HepG2 (cell line): ENCODE data around the gene IZUMO2. TPM values are rescaled to one million over a fixed set of nuclear protein-coding genes. Genes with fewer than 3 reads are reported as not detected.

ENCODE experiments used
- ATAC-seq: fragments of 200-7000 bp; cut with Tn5 transposase; 3 replicates; pipeline ENCODE4 v1.9.1; 2020; ENCODE audit warnings: mild to moderate bottlenecking, moderate library complexity
- BruUV-seq: library from RNA; stranded (reverse); fragments of 400-500 nt; replicated peaks from 2 replicates; lab custom pipeline; 2021; lab: Mats Ljungman, UMichigan
- CTCF ChIA-PET: fragments of 300-600 bp; formaldehyde crosslinking; extraction: SDS; loops from one replicate; lab custom pipeline; 2021; ENCODE audit warnings: low total read pairs, inconsistent platforms, low intra/inter-chr PET ratio; lab: Yijun Ruan, JAX
- POLR2A ChIA-PET: fragments of 350-600 bp; sonication (Branson Sonifier 250); formaldehyde crosslinking; loops from one replicate; lab custom pipeline; 2020; ENCODE audit warnings: antibody characterized with exemption, inconsistent platforms; lab: Yijun Ruan, JAX
- DNase-seq: peaks from one replicate; pipeline ENCODE4 v3.0.0-alpha.2; 2015; ENCODE audit warnings: low spot score
- FAIRE-seq: peaks from 3 replicates; lab custom pipeline; 2011; peaks lifted over from hg19 to GRCh38; lab: Jason Lieb, UNC
- H2AFZ ChIP-seq: one replicate; pipeline ENCODE4 v1.6.1; 2011; ENCODE audit warnings: low read length, inconsistent platforms
- H3K27ac ChIP-seq: fragments of 300-600 bp; 3 replicates; pipeline ENCODE4 v1.8.0; 2011; ENCODE audit warnings: mixed run types, mild to moderate bottlenecking, mixed read lengths, low read length, inconsistent platforms; ENCODE audit not compliant: insufficient read depth; ENCODE audit errors: extremely low read length
- H3K27me3 ChIP-seq, 2 experiments: fragments of 200-600 bp in 1 of 2; 2 replicates in 1 of 2; 3 replicates in 1 of 2; pipeline versions ENCODE4 v1.6.0 to v1.8.0; 2011; ENCODE audit warnings: low read length in 2 of 2, mild to moderate bottlenecking in 2 of 2, moderate library complexity in 2 of 2, inconsistent platforms in 1 of 2; ENCODE audit not compliant: insufficient read depth in 2 of 2, control insufficient read depth in 1 of 2
- H3K36me3 ChIP-seq, 2 experiments: fragments of 200-600 bp in 1 of 2; replicated peaks in 1 of 2; 2 replicates in 1 of 2; 3 replicates in 1 of 2; pipeline versions ENCODE4 v1.5.1 to v1.8.0; 2011; ENCODE audit warnings: low read length in 2 of 2, inconsistent platforms in 1 of 2; ENCODE audit not compliant: insufficient read depth in 2 of 2, control insufficient read depth in 1 of 2
- H3K4me1 ChIP-seq: 2 replicates; pipeline ENCODE4 v1.5.1; 2012; ENCODE audit warnings: low read length, inconsistent platforms; ENCODE audit not compliant: insufficient read depth
- H3K4me2 ChIP-seq: 2 replicates; pipeline ENCODE4 v1.6.0; 2011; ENCODE audit warnings: low read depth, low read length, inconsistent platforms
- H3K4me3 ChIP-seq, 3 experiments: fragments of 200-600 bp in 1 of 3; sonication (generic), shearing (Covaris generic) in 1 of 3; replicated peaks in 1 of 3; 2 replicates each; pipeline ENCODE4 v1.5.1; 2011 to 2016; ENCODE audit warnings: low read length in 3 of 3, inconsistent platforms in 2 of 3, low read depth in 2 of 3, mild to moderate bottlenecking in 2 of 3, control low read depth in 1 of 3, mixed read lengths in 1 of 3; ENCODE audit not compliant: insufficient read depth in 1 of 3
- H3K79me2 ChIP-seq: one replicate; pipeline ENCODE4 v1.6.1; 2011; ENCODE audit warnings: low read length, inconsistent platforms; ENCODE audit not compliant: insufficient read depth
- H3K9ac ChIP-seq: 2 replicates; pipeline ENCODE4 v1.6.0; 2011; ENCODE audit warnings: mild to moderate bottlenecking, low read depth, low read length, inconsistent platforms; ENCODE audit not compliant: insufficient read depth
- H3K9me3 ChIP-seq: 2 replicates; pipeline ENCODE4 v1.5.1; 2012; ENCODE audit warnings: mild to moderate bottlenecking, low read length
- H4K20me1 ChIP-seq: 2 replicates; pipeline ENCODE4 v1.6.0; 2011; ENCODE audit warnings: inconsistent platforms, mild to moderate bottlenecking, low read length, moderate library complexity; ENCODE audit not compliant: insufficient read depth
- AGO1 ChIP-seq: fragments of 200-400 bp; formaldehyde crosslinking; IDR thresholded peaks from 2 replicates; pipeline ENCODE4 v1.6.1; 2017; ENCODE audit warnings: mild to moderate bottlenecking, low read depth, low read length, moderate library complexity; ENCODE audit not compliant: poor library complexity, severe bottlenecking
- AHR ChIP-seq: IDR thresholded peaks from 2 replicates; pipeline ENCODE4 v1.6.1; 2018; ENCODE audit warnings: missing genetic modification reagents, missing compliant biosample characterization
- EEA1 ChIP-seq: sonication (generic); formaldehyde crosslinking; IDR thresholded peaks from 2 replicates; pipeline ENCODE4 v1.5.1; 2020; ENCODE audit warnings: mild to moderate bottlenecking, missing genetic modification reagents, borderline replicate concordance
- FOXM1 ChIP-seq: sonication (generic); formaldehyde crosslinking; IDR thresholded peaks from 2 replicates; pipeline ENCODE4 v1.5.0; 2020; ENCODE audit warnings: missing genetic modification reagents
- HOXA9 ChIP-seq: sonication (generic); formaldehyde crosslinking; IDR thresholded peaks from 2 replicates; pipeline ENCODE4 v1.8.1; 2022; ENCODE audit warnings: missing genetic modification reagents, mild to moderate bottlenecking, moderate library complexity, borderline replicate concordance
- MAFF ChIP-seq: IDR thresholded peaks from 2 replicates; pipeline ENCODE4 v1.6.1; 2011; ENCODE audit warnings: low read depth, low read length, improper control_type of control experiment
- NR1H2 ChIP-seq: sonication (generic); formaldehyde crosslinking; IDR thresholded peaks from 2 replicates; pipeline ENCODE4 v1.8.1; 2022; ENCODE audit warnings: low read depth, missing genetic modification reagents, borderline replicate concordance
- NR3C1 ChIP-seq: sonication (generic); formaldehyde crosslinking; IDR thresholded peaks from 2 replicates; pipeline ENCODE4 v1.4.0; 2020; ENCODE audit warnings: missing genetic modification reagents
- SCMH1 ChIP-seq: sonication (generic); formaldehyde crosslinking; IDR thresholded peaks from 2 replicates; pipeline ENCODE4 v1.9.0; 2021; ENCODE audit warnings: missing genetic modification reagents, mild to moderate bottlenecking, borderline replicate concordance
- YEATS4 ChIP-seq: sonication (generic); formaldehyde crosslinking; IDR thresholded peaks from 2 replicates; pipeline ENCODE4 v1.4.0; 2020; ENCODE audit warnings: missing genetic modification reagents, borderline replicate concordance
- ZNF205 ChIP-seq: IDR thresholded peaks from 2 replicates; pipeline ENCODE4 v1.6.1; 2018; ENCODE audit warnings: missing biosample characterization, missing genetic modification reagents
- ZNF430 ChIP-seq: sonication (generic); formaldehyde crosslinking; IDR thresholded peaks from 2 replicates; pipeline ENCODE4 v1.9.0; 2021; ENCODE audit warnings: mild to moderate bottlenecking, missing genetic modification reagents
- ZSCAN9 ChIP-seq: IDR thresholded peaks from 2 replicates; pipeline ENCODE4 v1.6.1; 2016; ENCODE audit warnings: borderline replicate concordance
- WGBS: methylation state at CpG from one replicate; pipeline ENCODE4 v1.1.6; 2017; ENCODE audit warnings: low lambda C conversion rate; 5-methylcytosine and 5-hydroxymethylcytosine counted together
- in situ Hi-C: cut with HindIII; loops from 2 replicates; pipeline ENCODE4 v1.10.0; 2017; ENCODE audit warnings: low pct_unique_long_range_greater_than_20kb; ENCODE audit not compliant: extremely low pct_ligation_motif_present
- intact Hi-C: fragments of 100-400 bp; cut with micrococcal nuclease; formaldehyde crosslinking; loops from one replicate; pipeline ENCODE4 v1.10.0; 2022; ENCODE audit not compliant: unreplicated experiment
- polyA plus RNA-seq, 8 experiments: library from polyadenylated mRNA; depleted of rRNA in 3 of 8; stranded (reverse) in 7 of 8; unstranded in 1 of 8; fragments of >200 nt; fragmentation: Illumina TruSeq in 4 of 8; extraction: Trizol in 4 of 8; gene quantifications; 2 replicates each; pipeline versions ENCODE4 v1.2.1 to v1.2.3, GENCODE V29; 2011 to 2016; ENCODE audit warnings: low read depth in 4 of 8, missing spikeins in 1 of 8, mixed read lengths in 1 of 8; ENCODE audit not compliant: insufficient read depth in 1 of 8
- total RNA-seq, 5 experiments: library from RNA; depleted of rRNA; stranded (reverse); fragments of >200 nt; fragmentation: Illumina TruSeq; extraction: Trizol; gene quantifications; 2 replicates each; pipeline ENCODE4 v1.2.3, GENCODE V29; 2016; ENCODE audit warnings: low read depth in 1 of 5
- TF ChIP-seq, protein P1 (sequence below), 2 experiments: sonication (generic) in 1 of 2; formaldehyde crosslinking in 1 of 2; IDR thresholded peaks; 2 replicates each; pipeline versions ENCODE4 v1.4.0 to v1.6.1; 2016 to 2020; ENCODE audit warnings: borderline replicate concordance in 1 of 2, low read depth in 1 of 2, mild to moderate bottlenecking in 1 of 2, missing genetic modification reagents in 1 of 2
- TF ChIP-seq, protein P2 (sequence below): sonication (generic); formaldehyde crosslinking; IDR thresholded peaks from 2 replicates; pipeline ENCODE4 v1.8.0; 2022; ENCODE audit warnings: mild to moderate bottlenecking, missing genetic modification reagents

Gene IZUMO2
- total and polyA plus RNA-seq, 2 of the 13 experiments (the other 11 are each of a cell fraction or from before 2014, with no cell fraction given) = not detected

DNA sequence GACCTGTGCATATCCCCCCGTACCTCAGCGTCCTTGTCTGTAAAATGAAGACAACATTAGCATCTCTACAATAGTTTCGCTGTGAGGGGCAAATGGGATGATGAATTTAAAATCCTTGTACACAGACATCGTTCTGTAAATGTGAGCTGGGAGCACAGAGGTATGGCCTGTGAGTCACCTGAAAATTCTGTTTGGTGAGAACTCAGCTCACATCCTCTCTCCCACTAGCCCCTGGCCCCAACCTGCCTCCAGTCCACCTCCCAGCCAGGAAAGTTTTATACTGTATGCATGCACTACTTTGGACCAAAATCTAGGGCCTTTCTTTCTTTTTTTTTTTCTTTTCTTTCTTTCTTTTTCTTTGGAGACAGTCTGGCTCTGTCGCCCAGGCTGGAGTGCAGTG lies 8.7 kb upstream of the IZUMO2 start:
- in situ Hi-C loops = no loop called here

DNA sequence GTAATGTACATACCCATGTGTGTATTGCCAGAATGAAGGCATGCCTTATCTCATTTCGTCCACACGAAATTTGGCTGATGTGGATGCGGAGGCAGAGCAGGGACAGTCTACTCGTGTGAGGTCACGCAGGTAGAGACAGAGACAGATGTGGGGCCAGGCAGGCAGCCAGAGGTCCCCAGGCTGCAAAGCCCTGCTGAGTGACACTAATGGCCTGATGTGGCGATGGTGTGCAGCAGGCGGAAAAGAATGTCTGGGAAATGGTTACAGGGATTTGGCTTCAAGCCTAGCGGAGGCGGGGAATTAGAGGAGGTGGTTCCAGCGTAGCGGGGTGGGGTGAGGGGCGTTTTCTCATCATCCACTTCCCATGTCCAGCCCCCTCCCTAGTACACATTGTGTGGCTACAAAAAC lies 4.2 kb upstream of the IZUMO2 start:
- H3K79me2 ChIP-seq = no peaks in the 10 kb centered on the region
- ATAC-seq (peak; percentile 51; the same call in 2 of the 3 replicates), FAIRE-seq (no peak), DNase-seq (peak; percentile 15)
- intact Hi-C loops (no loop called here), in situ Hi-C loops (no loop called here)
- H3K36me3 ChIP-seq = no peaks in the 10 kb centered on the region
- H3K9me3 ChIP-seq = no peaks in the 10 kb centered on the region
- no peak overlapping the region for H2AFZ ChIP-seq
- 14% methylated on average over 11 of the region's 12 CpGs for WGBS
- BruUV-seq = no TSS peak
- ChIA-PET CTCF (no interaction called here), POLR2A (no interaction called here)
- H3K4me1 ChIP-seq = no peaks in the 10 kb centered on the region
- H3K27ac ChIP-seq = no peak overlapping the region
- H4K20me1 ChIP-seq = no peaks in the 10 kb centered on the region
- 0 out of 2 replicates have a peak overlapping the region, but pooled peaks have one; percentile 10 for H3K4me2 ChIP-seq
- H3K27me3 ChIP-seq = 0 out of 5 replicates have a peak, but pooled peaks cover 0 to under 1% of the 10 kb centered on the region in 2 experiments
- H3K9ac ChIP-seq = no peak overlapping the region
- H3K4me3 ChIP-seq = no peak overlapping the region
- TF ChIP-seq YEATS4 = no peak
- TF ChIP-seq NR1H2 (CRISPR knock-in tag) = no peak
- no peak for TF ChIP-seq AGO1
- no peak for TF ChIP-seq NR3C1 (CRISPR knock-in tag)
- TF ChIP-seq ZSCAN9 (CRISPR knock-in tag) = no peak
- no peak for TF ChIP-seq AHR
- TF ChIP-seq, protein P1, sequence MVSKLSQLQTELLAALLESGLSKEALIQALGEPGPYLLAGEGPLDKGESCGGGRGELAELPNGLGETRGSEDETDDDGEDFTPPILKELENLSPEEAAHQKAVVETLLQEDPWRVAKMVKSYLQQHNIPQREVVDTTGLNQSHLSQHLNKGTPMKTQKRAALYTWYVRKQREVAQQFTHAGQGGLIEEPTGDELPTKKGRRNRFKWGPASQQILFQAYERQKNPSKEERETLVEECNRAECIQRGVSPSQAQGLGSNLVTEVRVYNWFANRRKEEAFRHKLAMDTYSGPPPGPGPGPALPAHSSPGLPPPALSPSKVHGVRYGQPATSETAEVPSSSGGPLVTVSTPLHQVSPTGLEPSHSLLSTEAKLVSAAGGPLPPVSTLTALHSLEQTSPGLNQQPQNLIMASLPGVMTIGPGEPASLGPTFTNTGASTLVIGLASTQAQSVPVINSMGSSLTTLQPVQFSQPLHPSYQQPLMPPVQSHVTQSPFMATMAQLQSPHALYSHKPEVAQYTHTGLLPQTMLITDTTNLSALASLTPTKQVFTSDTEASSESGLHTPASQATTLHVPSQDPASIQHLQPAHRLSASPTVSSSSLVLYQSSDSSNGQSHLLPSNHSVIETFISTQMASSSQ (IDR thresholded peaks at IDR 0.05; ENCODE audit: low read depth) = no peak
- TF ChIP-seq, protein P1 (CRISPR knock-in tag; IDR thresholded peaks at IDR 0.05; ENCODE audit: borderline replicate concordance) = no peak
- no peak for TF ChIP-seq MAFF
- TF ChIP-seq SCMH1 (CRISPR knock-in tag) = no peak
- TF ChIP-seq FOXM1 (CRISPR knock-in tag) = no peak

More for the DNA sequence above, 8.7 kb upstream of the IZUMO2 start:
- TF ChIP-seq, protein P2, sequence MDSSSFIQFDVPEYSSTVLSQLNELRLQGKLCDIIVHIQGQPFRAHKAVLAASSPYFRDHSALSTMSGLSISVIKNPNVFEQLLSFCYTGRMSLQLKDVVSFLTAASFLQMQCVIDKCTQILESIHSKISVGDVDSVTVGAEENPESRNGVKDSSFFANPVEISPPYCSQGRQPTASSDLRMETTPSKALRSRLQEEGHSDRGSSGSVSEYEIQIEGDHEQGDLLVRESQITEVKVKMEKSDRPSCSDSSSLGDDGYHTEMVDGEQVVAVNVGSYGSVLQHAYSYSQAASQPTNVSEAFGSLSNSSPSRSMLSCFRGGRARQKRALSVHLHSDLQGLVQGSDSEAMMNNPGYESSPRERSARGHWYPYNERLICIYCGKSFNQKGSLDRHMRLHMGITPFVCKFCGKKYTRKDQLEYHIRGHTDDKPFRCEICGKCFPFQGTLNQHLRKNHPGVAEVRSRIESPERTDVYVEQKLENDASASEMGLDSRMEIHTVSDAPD = no peak
- TF ChIP-seq ZNF205 = no peak
- no peak for TF ChIP-seq HOXA9 (CRISPR knock-in tag)
- TF ChIP-seq ZNF430 (CRISPR knock-in tag) = no peak
- TF ChIP-seq EEA1 (CRISPR knock-in tag) = no peak
- Histone ChIP-seq H3K27ac (no peak overlapping the region), H3K9me3 (no peaks in the 10 kb centered on the region), H3K79me2 (no peaks in the 10 kb centered on the region), H3K4me3 (no peak overlapping the region), H3K4me2 (no peak overlapping the region), H4K20me1 (no peaks in the 10 kb centered on the region), H3K9ac (no peak overlapping the region), H3K27me3 (no peaks in the 10 kb centered on the region), H3K4me1 (no peaks in the 10 kb centered on the region), H3K36me3 (no peaks in the 10 kb centered on the region), H2AFZ (no peak overlapping the region)
- intact Hi-C loops = no loop called here
- DNase-seq (no peak), FAIRE-seq (no peak), ATAC-seq (no peak)
- WGBS = 50% methylated on average over 5 of the region's 5 CpGs
- ChIA-PET CTCF (no interaction called here), POLR2A (no interaction called here)
- BruUV-seq = no TSS peak
